Kidney glomerular epithelial cell (primary cell): ENCODE results near the gene MAX.

ENCODE experiments used
- DNase-seq: peaks from one replicate; lab custom pipeline; 2025; lab: John Stamatoyannopoulos, UW

The MAX gene

GRCh38 chr14:65072937-65073336, 29.4 kb downstream of the MAX start:
- DNase-seq, result no peak

- no peak for DNase-seq
These were observed 30.1 kb downstream of the MAX start for GRCh38 chr14:65072256-65072655.

- DNase-seq, result no peak
These were observed 30.8 kb downstream of the MAX start for GRCh38 chr14:65071544-65071943.

- no peak for DNase-seq
These were observed 31.8 kb downstream of the MAX start for GRCh38 chr14:65070471-65070976.

- no peak for DNase-seq
These were observed 32.4 kb downstream of the MAX start for GRCh38 chr14:65069874-65070413.

- no peak for DNase-seq
These were observed 36.6 kb downstream of the MAX start for GRCh38 chr14:65065719-65066118.

GRCh38 chr14:65062096-65063075, 39.9 kb downstream of the MAX start:
- DNase-seq, result no peak

- DNase-seq, result no peak
These were observed 44.6 kb downstream of the MAX start for GRCh38 chr14:65057695-65058094.

GRCh38 chr14:65054471-65055085, 47.7 kb downstream of the MAX start:
- DNase-seq, result no peak

- DNase-seq, result no peak
These were observed 48.9 kb downstream of the MAX start for GRCh38 chr14:65053466-65053865.

- DNase-seq, result no peak
These were observed 49.5 kb downstream of the MAX start for GRCh38 chr14:65052832-65053231.

GRCh38 chr14:65045709-65046108, 56.6 kb downstream of the MAX start:
- no peak for DNase-seq

- DNase-seq, result no peak
These were observed 57.3 kb downstream of the MAX start for GRCh38 chr14:65045006-65045405.

GRCh38 chr14:65044596-65044959, 57.7 kb downstream of the MAX start:
- no peak for DNase-seq

- DNase-seq, result no peak
These were observed 58.3 kb downstream of the MAX start for GRCh38 chr14:65043893-65044595.

- no peak for DNase-seq
These were observed 59.5 kb downstream of the MAX start for GRCh38 chr14:65042731-65043372.

- no peak for DNase-seq
These were observed 60.0 kb downstream of the MAX start for GRCh38 chr14:65042296-65042695.

GRCh38 chr14:65041434-65041915, 60.8 kb downstream of the MAX start:
- DNase-seq, result no peak

- no peak for DNase-seq
These were observed 61.5 kb downstream of the MAX start for GRCh38 chr14:65040666-65041433.

GRCh38 chr14:65038966-65039365, 63.4 kb downstream of the MAX start:
- no peak for DNase-seq

GRCh38 chr14:65035049-65035448, 67.3 kb downstream of the MAX start:
- no peak for DNase-seq
